Measurements from ENCODE around the gene RAB4B. TPM values are rescaled to one million over a fixed set of nuclear protein-coding genes. Genes with fewer than 3 reads are reported as not detected.

The RAB4B gene
- total and polyA plus RNA-seq, 4 experiments from 2014 or later: 53.5 to 69.8 (median 61.2) TPM

- intact Hi-C loops (cut with micrococcal nuclease): no loop called here
- Histone ChIP-seq H3K4me1 (ENCODE audit: insufficient read depth, low read length) (no peaks in the 10 kb centered on the region), H3K9me3 (ENCODE audit: control insufficient read depth in 1 of 2, low read length in 2 of 2) (no peaks in the 10 kb centered on the region), H3K27me3 (ENCODE audit: insufficient read depth, low read length) (no peaks in the 10 kb centered on the region), H3K4me3 (ENCODE audit: low read length in 2 of 2) (no peak overlapping the region), H3K27ac (ENCODE audit: low read depth, low read length) (no peak overlapping the region), H3K36me3 (ENCODE audit: insufficient read depth, low read length) (peaks cover 5% of the 10 kb centered on the region)
- H3K9me3 Mint-ChIP-seq: no peaks in the 10 kb centered on the region
- peaks cover under 1 to 6% (median 5%) of the 10 kb centered on the region in 4 donors for H3K4me1 Mint-ChIP-seq
- no peak for DNase-seq
- H3K27ac Mint-ChIP-seq: peak overlapping the region in 5 of 7 donors; percentile 35 to 68 (median 57)
- no peak overlapping the region for H3K4me3 Mint-ChIP-seq
- no peaks in the 10 kb centered on the region for H3K27me3 Mint-ChIP-seq
- peaks cover 22 to 42% of the 10 kb centered on the region in 2 donors for H3K36me3 Mint-ChIP-seq
- ChIA-PET POLR2A (ENCODE audit: partially characterized antibody) (interaction anchor here (1.1 to 1.7 kb wide), 3 partner anchors 8 to 49 kb away, joined by 3 to 11 read pairs (median 8); partner anchors contain the start of gene RAB4B), CTCF (ENCODE audit: partially characterized antibody) (interaction anchor here (1.2 to 1.7 kb wide), 3 partner anchors 12 to 151 kb away, joined by 3 to 8 read pairs (median 6); no protein-coding TSS in a partner anchor)
Measured at GRCh38 chr19:40786060-40787037, 8.3 kb downstream of the RAB4B start.

GRCh38 chr19:40791349-40791748, 13.3 kb downstream of the RAB4B start:
- ChIA-PET POLR2A (ENCODE audit: partially characterized antibody) (no interaction called here), CTCF (ENCODE audit: partially characterized antibody) (no interaction called here)
- Histone ChIP-seq H3K36me3 (ENCODE audit: insufficient read depth, low read length) (no peaks in the 10 kb centered on the region), H3K27ac (ENCODE audit: low read depth, low read length) (no peak overlapping the region), H3K4me1 (ENCODE audit: insufficient read depth, low read length) (no peaks in the 10 kb centered on the region), H3K27me3 (ENCODE audit: insufficient read depth, low read length) (no peaks in the 10 kb centered on the region), H3K4me3 (ENCODE audit: low read length in 2 of 2) (no peak overlapping the region), H3K9me3 (ENCODE audit: control insufficient read depth in 1 of 2, low read length in 2 of 2) (no peaks in the 10 kb centered on the region)
- H3K4me3 Mint-ChIP-seq: no peak overlapping the region
- H3K27ac Mint-ChIP-seq: peak overlapping the region in 2 of 7 donors; percentile 18 to 88
- peaks cover 0 to 7% (median 5%) of the 10 kb centered on the region in 4 donors for H3K4me1 Mint-ChIP-seq
- no peaks in the 10 kb centered on the region for H3K9me3 Mint-ChIP-seq
- no peaks in the 10 kb centered on the region for H3K27me3 Mint-ChIP-seq
- peaks cover 11 to 31% of the 10 kb centered on the region in 2 donors for H3K36me3 Mint-ChIP-seq
- no peak for DNase-seq
- intact Hi-C loops (cut with micrococcal nuclease): no loop called here

- POLR2A ChIA-PET (ENCODE audit: partially characterized antibody): interaction anchor here (1.0 kb wide), 1 partner anchor 15 kb away, joined by 4 read pairs; no protein-coding TSS in a partner anchor
- no peaks in the 10 kb centered on the region for H3K9me3 ChIP-seq (ENCODE audit: control insufficient read depth in 1 of 2, low read length in 2 of 2)
Measured at GRCh38 chr19:40791996-40792395, 13.9 kb downstream of the RAB4B start.

GRCh38 chr19:40797166-40797962, 19.3 kb downstream of the RAB4B start:
- ChIA-PET POLR2A (ENCODE audit: partially characterized antibody) (interaction anchor here (0.5 to 15.6 kb wide), 13 partner anchors 11 to 330 kb away, joined by 3 to 369 read pairs (median 16); partner anchors contain the start of genes ACTMAP, COQ8B, ITPKC and MIA), CTCF (ENCODE audit: partially characterized antibody) (interaction anchor here (1.1 to 4.0 kb wide), 7 partner anchors 10 to 47 kb away, joined by 3 to 40 read pairs (median 8); partner anchors contain the start of genes ACTMAP, RAB4B and SNRPA)
- H3K4me1 Mint-ChIP-seq: peaks cover 25 to 45% (median 33%) of the 10 kb centered on the region in 4 donors
- H3K4me3 Mint-ChIP-seq: peak overlapping the region in 7 of 8 donors; percentile 58 to 99 (median 94)
- H3K4me1 ChIP-seq (ENCODE audit: insufficient read depth, low read length): peaks cover 37% of the 10 kb centered on the region
- peak overlapping the region; percentile 85 to 100 (median 98) for H3K27ac Mint-ChIP-seq
- peaks cover 9 to 23% of the 10 kb centered on the region in 2 donors for H3K36me3 Mint-ChIP-seq
- H3K9me3 ChIP-seq (ENCODE audit: control insufficient read depth in 1 of 2, low read length in 2 of 2): no peaks in the 10 kb centered on the region
- intact Hi-C loops (cut with micrococcal nuclease): no loop called here
- H3K27ac ChIP-seq (ENCODE audit: low read depth, low read length): peak overlapping the region; percentile 82
- H3K4me3 ChIP-seq (ENCODE audit: low read length in 2 of 2): peak overlapping the region in 1 of 2 donors; percentile 55
- no peaks in the 10 kb centered on the region for H3K27me3 ChIP-seq (ENCODE audit: insufficient read depth, low read length)
- H3K9me3 Mint-ChIP-seq: no peaks in the 10 kb centered on the region
- DNase-seq: no peak
- no peaks in the 10 kb centered on the region for H3K27me3 Mint-ChIP-seq
- peaks cover 10% of the 10 kb centered on the region for H3K36me3 ChIP-seq (ENCODE audit: insufficient read depth, low read length)

More at GRCh38 chr19:40791996-40792395, 13.9 kb downstream of the RAB4B start:
- Histone ChIP-seq H3K27ac (ENCODE audit: low read depth, low read length) (no peak overlapping the region), H3K4me3 (ENCODE audit: low read length in 2 of 2) (no peak overlapping the region), H3K4me1 (ENCODE audit: insufficient read depth, low read length) (no peaks in the 10 kb centered on the region), H3K36me3 (ENCODE audit: insufficient read depth, low read length) (no peaks in the 10 kb centered on the region), H3K27me3 (ENCODE audit: insufficient read depth, low read length) (no peaks in the 10 kb centered on the region)
- CTCF ChIA-PET (ENCODE audit: partially characterized antibody): no interaction called here
- intact Hi-C loops (cut with micrococcal nuclease): no loop called here
- Mint-ChIP-seq H3K9me3 (no peaks in the 10 kb centered on the region), H3K4me1 (peaks cover 0 to 9% (median 5%) of the 10 kb centered on the region in 4 donors), H3K36me3 (peaks cover 9 to 26% of the 10 kb centered on the region in 2 donors), H3K27me3 (no peaks in the 10 kb centered on the region), H3K27ac (peak overlapping the region in 4 of 7 donors; percentile 22 to 82 (median 55)), H3K4me3 (no peak overlapping the region)
- DNase-seq: no peak

- no peaks in the 10 kb centered on the region for H3K9me3 ChIP-seq (ENCODE audit: control insufficient read depth in 1 of 2, low read length in 2 of 2)
- H3K27ac ChIP-seq (ENCODE audit: low read depth, low read length): peak overlapping the region; percentile 82
- H3K4me1 ChIP-seq (ENCODE audit: insufficient read depth, low read length): peaks cover 44% of the 10 kb centered on the region
- Mint-ChIP-seq H3K36me3 (peaks cover 10 to 30% of the 10 kb centered on the region in 2 donors), H3K4me1 (peaks cover 28 to 52% (median 39%) of the 10 kb centered on the region in 4 donors), H3K27me3 (no peaks in the 10 kb centered on the region), H3K27ac (peak overlapping the region; percentile 98 to 100 (median 99)), H3K9me3 (no peaks in the 10 kb centered on the region), H3K4me3 (peak overlapping the region; percentile 92 to 99 (median 96))
- intact Hi-C loops (cut with micrococcal nuclease): loop anchor here (1.0 to 2.0 kb wide), 6 partner anchors 8 to 465 kb away; partner anchors contain the start of genes ACTMAP, COQ8B and RAB4B
- DNase-seq: peak; percentile 64 to 82 (median 70)
- ChIA-PET CTCF (ENCODE audit: partially characterized antibody) (interaction anchor here (1.0 to 4.0 kb wide), 11 partner anchors 9 to 135 kb away, joined by 3 to 40 read pairs (median 7); partner anchors contain the start of genes ACTMAP, RAB4B and SNRPA), POLR2A (ENCODE audit: partially characterized antibody) (interaction anchor here (0.5 to 15.6 kb wide), 23 partner anchors 10 to 751 kb away, joined by 3 to 369 read pairs (median 5); partner anchors contain the start of genes ACTMAP, COQ8B, HNRNPUL1 and ITPKC)
- H3K27me3 ChIP-seq (ENCODE audit: insufficient read depth, low read length): no peaks in the 10 kb centered on the region
- peak overlapping the region; percentile 55 to 86 for H3K4me3 ChIP-seq (ENCODE audit: low read length in 2 of 2)
- peaks cover 10% of the 10 kb centered on the region for H3K36me3 ChIP-seq (ENCODE audit: insufficient read depth, low read length)
Measured at GRCh38 chr19:40797963-40798682, 20.1 kb downstream of the RAB4B start.
